ENCODE measurements around the gene TMEM187.

TMEM187 gene

DNA sequence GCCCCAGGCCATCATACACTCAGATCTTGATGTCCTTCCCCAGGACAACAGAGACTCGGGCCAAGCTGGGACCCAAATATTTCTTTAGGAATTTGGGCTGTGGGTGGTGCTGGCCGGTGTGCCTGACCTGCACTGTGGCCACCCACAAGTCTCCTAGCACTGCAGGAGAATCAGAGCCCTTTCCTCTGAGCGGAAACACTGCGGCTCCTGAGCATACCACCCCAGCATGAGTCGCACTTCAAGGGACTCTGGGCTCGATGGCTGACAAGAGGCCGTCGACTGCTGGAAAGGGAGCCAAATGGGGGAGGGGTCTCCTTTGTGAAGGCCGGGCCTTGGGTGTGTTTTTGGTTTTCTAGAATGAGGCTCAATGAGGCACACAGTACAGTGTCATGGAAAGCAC, 60.1 kb downstream of the TMEM187 start:
- WGBS, 2 experiments (ENCODE audit: insufficient coverage in 2 of 2): 56% methylated on average over 4 of the region's 9 CpGs; no CpG with 5 or more reads in 1 of the 2 experiments
- Histone ChIP-seq H3K36me3 (ENCODE audit: control insufficient read depth, insufficient read depth, low read length) (peaks cover 36% of the 10 kb centered on the region), H3K27ac (ENCODE audit: low read depth, low read length, severe bottlenecking) (no peak overlapping the region)

More for the DNA sequence above, 60.1 kb downstream of the TMEM187 start:
- Histone ChIP-seq H3K4me3 (ENCODE audit: extremely low read depth, insufficient read depth, low read length, poor library complexity, severe bottlenecking) (no peak overlapping the region), H3K4me1 (ENCODE audit: control insufficient read depth, insufficient read depth, low read length, poor library complexity, severe bottlenecking) (peaks cover 7% of the 10 kb centered on the region), H3K9me3 (ENCODE audit: control insufficient read depth, low read length) (no peaks in the 10 kb centered on the region)

Measured in mesodermal cell (in vitro differentiated cells).